Suppressor macrophage treated with lipopolysaccharide for 4 hours (primary cell): ENCODE measurements around the gene PTPRN2.
"Not testable (repeated sequence)": the region's sequence is repeated elsewhere in the genome, so short reads cannot be mapped to it uniquely, and the experiment has no call there.

Experiments used
- DNase-seq: peaks from one replicate; pipeline ENCODE4 v3.0.0-alpha.2; 2020

Gene PTPRN2

DNA sequence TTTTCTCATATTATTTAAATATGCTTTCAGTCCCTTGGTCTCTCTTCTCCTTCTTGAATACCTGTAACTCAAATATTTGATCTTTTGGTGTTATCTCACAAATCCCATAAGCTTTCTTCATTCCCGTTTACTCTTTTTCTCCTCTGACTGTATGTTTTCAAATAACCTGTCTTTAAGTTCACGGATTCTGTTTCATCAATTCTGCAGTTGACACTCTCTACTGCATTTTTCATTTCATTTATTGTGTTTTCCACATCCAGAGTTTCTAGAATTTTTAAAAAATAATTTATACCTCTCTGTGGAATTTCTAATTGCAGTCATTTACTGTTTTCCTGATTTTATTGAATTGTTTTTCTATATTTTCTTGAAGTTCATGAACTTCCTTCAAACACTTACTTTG lies 298.4 kb downstream of the PTPRN2 start:
- no peak for DNase-seq

GRCh38 chr7:158286210-158286609 lies 301.4 kb downstream of the PTPRN2 start:
- no peak for DNase-seq

DNA sequence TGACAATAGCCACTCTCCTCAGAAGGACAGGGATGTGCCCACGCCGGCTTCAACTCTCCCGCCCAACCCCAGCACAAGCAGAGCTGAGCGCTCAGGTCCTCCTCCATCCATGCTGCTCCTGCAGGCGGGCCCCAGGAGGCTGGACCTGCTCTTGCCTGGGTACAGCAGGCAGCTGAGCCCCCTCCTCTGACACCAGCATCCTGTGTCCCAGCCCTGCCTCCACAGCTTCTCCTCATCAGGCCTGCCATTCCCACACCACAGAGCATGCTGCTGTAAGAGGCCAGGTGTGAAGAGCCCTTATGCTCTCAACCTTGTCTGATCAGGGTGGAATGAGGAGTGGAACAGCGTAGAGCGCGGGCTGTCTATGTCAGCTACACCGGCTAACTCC lies 302.2 kb downstream of the PTPRN2 start:
- DNase-seq: no peak

DNA sequence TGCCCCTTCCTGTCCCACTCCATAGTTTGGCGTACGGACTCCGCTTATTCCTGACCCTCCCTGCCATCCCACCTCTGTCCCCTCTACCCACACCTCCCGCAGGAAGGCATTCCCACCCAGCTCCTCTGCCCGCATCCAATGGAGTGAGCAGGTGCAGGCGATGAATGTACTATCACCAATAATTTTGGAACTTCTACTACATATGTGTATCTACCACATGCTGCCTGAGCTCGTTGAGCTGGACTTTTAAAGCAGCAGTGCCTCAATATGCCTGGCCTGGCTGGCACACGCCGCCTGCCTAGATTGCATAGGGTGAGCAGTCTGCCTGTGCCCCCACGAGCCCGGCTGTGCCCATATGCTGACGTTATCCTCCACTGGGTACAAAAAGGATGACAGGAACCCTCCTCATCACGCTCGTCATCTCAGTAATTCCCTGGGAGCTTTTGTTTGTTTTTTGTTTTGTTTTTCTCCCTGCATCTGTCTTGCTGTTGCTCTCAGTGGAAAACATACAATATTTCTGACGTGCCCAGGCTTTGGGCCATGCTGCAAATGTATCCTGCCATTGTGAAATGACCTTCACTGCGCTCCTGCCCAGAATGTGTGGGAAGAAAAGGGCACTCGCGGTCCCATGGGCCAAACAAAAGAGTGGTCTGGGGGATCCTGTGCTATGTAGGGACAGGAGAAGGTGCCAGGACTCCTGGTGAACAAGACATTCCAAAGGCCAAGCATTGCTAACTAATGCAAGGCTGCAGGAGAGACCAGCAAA lies 302.8 kb downstream of the PTPRN2 start:
- DNase-seq: no peak

GRCh38 chr7:158284121-158284520 lies 303.5 kb downstream of the PTPRN2 start:
- no peak for DNase-seq

GRCh38 chr7:158283016-158283974 lies 304.3 kb downstream of the PTPRN2 start:
- no peak for DNase-seq

GRCh38 chr7:158282461-158283001 lies 305.1 kb downstream of the PTPRN2 start:
- DNase-seq: no peak

DNA sequence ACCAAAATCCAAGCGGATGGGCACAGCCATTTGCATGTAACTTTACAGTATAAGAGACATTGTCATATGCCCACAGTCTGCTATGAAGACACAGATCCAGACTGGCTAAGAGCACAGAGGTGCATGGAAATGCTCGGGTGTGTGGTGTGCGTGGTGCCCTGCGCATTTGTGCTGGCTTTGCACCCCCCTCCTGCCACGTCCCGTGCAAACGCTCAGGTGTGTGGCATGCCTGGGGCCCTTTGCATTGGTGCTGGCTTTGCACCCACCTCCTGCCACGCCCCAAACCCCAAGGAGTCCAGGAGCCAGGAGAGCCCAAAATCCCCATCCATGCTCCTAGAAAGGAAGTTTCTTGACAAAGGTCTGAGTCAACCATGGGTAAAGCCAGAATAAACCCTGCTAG lies 306.2 kb downstream of the PTPRN2 start:
- no peak for DNase-seq

DNA sequence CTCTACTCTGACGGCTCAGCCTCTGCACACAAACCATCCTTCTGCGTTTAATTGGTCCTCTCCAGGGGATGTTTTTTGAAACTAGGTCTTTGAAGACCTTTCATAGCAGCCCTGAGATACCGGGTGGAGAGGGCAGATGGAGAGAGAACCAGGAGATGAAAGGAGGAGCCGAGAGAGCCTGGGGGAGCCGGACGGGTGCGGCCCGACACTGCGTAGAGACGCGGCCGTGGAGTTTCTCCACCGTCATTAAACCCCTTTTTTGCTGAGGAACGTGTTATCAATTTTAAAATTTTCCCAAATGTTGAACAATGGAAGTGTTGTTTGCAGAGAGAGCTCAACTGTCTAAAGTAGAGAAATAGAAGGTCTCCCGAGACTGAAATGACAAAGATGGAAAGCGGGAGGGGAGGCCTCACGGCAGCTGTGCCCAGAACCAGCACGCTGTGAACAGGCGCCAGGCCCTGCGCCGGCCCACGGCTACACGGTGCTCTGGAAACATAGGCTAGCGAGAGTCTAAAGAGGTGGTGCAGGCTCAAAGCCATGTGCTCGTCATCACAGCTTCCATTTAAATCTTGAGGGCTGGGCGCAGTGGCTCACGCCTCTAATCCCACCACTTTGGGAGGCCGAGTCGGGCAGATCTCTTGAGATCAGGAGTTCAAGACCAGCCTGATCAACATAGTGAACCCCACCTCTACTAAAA lies 307.0 kb downstream of the PTPRN2 start:
- DNase-seq: no peak

DNA sequence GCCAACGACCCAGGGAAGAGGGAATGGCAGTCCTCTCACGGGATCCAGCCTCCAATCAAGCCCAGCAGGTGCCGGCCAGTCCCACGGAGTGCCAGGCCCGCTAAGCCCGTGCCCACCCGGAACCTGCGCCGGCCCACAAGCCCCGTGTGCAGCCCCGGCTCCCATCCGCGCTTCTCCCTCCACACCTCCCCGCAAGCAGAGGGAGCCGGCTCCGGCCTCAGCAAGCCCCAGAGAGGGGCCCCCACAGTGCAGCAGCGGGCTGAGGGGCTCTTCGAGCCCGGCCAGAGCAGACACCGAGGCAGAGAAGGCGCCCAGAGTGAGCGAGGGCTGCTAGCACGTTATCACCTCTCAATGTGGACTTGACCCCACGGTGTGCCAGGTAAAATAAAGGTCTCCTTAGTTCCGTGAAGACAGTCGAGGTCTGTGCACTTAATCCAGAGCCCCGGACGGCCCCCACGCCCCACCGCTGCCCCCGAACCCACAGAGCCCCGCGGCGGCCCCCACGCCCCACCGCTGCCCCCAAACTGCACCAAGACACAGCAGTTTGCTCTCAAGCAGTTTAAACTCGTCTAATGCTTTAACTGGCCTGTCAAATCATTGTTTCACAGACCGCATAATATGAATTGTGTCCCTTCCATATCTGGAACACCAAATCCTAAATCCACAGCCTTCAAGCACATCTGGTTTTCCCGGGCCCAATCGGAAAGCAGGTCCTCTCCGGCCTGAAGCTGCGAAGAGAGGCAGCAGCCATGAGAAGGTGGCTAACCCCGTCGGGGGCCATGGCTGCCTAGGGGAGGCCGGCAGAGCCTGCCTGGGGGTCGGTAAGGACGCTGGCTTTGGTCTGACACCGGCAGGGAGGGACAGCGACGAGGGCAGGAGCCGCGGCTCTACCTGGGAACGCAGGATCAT lies 307.8 kb downstream of the PTPRN2 start:
- DNase-seq: no peak

DNA sequence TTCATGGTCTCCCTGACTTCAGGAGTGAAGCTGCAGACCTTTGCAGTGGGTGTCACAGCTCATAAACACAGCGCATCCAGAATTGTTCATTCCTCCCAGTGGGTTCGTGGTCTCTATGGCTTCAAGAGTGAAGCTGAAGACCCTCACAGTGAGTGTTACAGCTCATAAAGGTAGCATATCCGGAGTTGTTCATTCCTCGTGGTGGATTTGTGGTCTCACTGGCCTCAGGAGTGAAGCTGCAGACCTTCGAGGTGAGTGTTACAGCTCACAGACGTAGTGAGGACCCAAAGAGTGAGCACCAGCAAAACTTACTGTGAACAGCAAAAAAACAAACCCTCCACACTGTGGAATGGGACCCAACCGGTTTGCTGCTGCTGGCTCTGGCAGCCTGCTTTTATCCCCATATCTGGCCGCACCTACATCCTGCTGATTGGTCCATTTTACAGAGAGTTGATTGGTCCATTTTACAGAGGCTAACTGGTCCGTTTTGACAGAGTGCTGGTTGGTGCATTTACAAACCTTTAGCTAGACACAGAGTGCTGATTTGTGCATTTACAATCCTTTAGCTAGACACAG lies 308.8 kb downstream of the PTPRN2 start:
- DNase-seq: no peak

GRCh38 chr7:158277219-158278141 lies 310.1 kb downstream of the PTPRN2 start:
- no peak for DNase-seq

- DNase-seq: no peak
Measured at GRCh38 chr7:158276414-158277218, 311.0 kb downstream of the PTPRN2 start.

GRCh38 chr7:158275711-158276413 lies 311.8 kb downstream of the PTPRN2 start:
- DNase-seq: no peak

DNA sequence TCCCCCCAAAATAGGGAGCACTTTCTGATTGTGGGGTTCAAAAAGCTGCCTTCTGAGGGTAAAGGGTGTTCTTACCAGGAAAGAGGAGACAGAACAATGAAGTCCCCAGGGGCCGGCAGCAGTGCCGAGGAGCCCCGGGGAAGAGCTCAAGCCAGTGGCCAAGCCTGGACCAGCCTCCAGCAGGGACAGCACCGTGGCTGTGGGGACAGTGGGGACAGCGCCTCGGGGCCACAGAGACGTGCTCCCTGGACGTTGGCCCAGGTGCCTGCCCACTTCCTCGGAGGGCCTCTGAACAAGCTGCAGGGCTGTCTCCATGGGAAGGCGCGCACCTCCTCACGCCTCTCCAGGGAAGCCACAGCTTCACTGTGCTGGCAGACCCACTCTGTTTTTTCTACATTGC lies 312.6 kb downstream of the PTPRN2 start:
- no peak for DNase-seq

DNA sequence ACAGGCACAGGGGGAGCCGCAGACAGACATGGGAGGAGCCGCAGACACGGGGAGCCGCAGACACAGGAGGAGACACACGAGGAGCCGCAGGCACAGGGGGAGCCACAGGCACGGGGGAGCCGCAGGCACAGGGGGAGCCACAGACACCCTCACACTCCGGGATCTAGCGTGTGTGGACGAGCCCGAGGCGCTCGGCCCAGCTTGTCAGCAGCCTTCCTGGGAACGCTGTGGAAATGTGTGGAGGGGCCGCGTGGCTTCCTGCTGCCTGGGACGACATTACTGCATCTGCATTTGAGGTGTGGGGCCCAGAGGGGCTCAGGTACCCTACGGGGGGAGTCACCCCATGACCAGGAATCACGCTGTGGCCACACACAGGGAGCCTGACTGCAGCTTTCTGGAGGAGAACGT lies 313.2 kb downstream of the PTPRN2 start:
- DNase-seq: no peak

DNA sequence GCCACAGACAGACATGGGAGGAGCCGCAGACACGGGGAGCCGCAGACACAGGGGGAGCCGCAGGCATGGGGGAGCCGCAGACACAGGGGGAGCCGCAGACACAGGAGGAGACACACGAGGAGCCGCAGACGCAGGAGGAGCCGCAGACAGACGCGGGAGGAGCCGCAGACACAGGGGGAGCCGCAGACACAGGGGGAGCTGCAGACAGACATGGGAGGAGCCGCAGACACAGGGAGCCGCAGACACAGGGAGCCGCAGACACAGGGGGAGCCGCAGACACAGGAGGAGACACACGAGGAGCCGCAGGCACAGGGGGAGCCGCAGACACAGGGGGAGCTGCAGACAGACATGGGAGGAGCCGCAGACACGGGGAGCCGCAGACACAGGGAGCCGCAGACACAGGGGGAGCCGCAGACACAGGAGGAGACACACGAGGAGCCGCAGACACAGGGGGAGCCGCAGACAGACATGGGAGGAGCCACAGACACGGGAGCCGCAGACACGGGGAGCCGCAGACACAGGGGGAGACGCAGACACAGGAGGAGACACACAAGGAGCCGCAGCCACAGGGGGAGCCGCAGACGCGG lies 313.8 kb downstream of the PTPRN2 start:
- DNase-seq: not testable (repeated sequence)

DNA sequence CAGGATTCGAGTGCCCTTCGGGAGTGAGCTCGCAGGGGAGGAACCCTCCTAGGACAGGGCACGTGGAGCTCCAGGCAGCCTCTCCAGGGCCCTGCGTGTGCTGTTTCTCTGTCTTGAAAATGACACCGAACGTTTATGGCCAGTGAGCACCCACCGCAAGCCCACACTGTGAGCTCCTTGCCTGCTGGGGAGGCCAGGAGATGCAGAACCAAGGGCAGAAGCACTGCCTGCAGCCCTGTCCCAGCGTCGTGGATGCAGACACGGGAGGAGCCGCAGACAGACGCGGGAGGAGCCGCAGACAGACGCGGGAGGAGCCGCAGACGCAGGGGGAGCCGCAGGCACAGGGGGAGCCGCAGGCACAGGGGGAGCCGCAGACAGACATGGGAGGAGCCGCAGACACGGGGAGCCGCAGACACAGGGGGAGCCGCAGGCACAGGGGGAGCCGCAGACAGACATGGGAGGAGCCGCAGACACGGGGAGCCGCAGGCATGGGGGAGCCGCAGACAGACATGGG lies 314.4 kb downstream of the PTPRN2 start:
- no peak for DNase-seq
